Measurements from ENCODE around the gene PHACTR1. TPM values are rescaled to one million over a fixed set of nuclear protein-coding genes. Genes with fewer than 3 reads are reported as not detected.
A peak's percentile ranks its signal among the peaks of the same experiment; 100 is the strongest.

The PHACTR1 gene
- polyA plus RNA-seq, 3 donors = 6.1 to 26.9 (median 7.6) TPM

DNA sequence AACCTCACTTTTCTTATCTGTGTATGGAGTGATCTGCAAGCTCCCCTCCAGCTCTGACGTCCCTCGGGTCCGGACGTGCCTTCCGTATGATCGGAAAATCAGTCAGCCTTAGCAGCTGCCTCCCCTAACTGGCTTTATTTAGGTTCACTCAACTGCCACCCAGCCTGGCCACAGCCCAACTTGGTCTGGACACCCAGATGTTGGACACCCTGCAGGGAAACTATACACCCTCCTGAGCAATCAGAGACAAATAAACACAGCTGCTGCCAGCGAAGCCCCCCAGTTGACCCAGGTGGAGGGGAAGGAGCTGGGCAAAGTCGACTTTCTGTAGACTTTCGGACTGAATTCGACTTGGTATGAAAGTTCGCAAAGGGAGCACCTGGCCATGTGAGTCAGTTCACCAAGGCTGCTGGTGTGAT, 582.8 kb downstream of the PHACTR1 start:
- no peak for DNase-seq
- Histone ChIP-seq H3K4me1 (ENCODE audit: control insufficient read depth in 1 of 2, insufficient read depth in 2 of 2, low read length in 2 of 2) (peaks cover 31 to 35% of the 10 kb centered on the region in 2 donors), H4K20me1 (ENCODE audit: insufficient read depth, low read length) (no peaks in the 10 kb centered on the region), H3K4me3 (replicated peaks in 1 of 3; ENCODE audit: low read depth in 2 of 3, low read length in 3 of 3) (no peak overlapping the region), H3K27ac (ENCODE audit: low read depth in 1 of 2, low read length in 2 of 2) (no peak overlapping the region), H3K9ac (ENCODE audit: insufficient read depth, low read length, poor library complexity, severe bottlenecking) (no peak overlapping the region), H3K4me2 (replicated peaks; ENCODE audit: extremely low read depth, low read length, poor library complexity, severe bottlenecking) (no peak overlapping the region), H3K9me3 (replicated peaks in 1 of 2; ENCODE audit: control insufficient read depth in 1 of 2, insufficient read depth in 1 of 2, low read length in 2 of 2) (no peaks in the 10 kb centered on the region), H3K27me3 (ENCODE audit: control insufficient read depth in 2 of 2, insufficient read depth in 2 of 2, low read length in 2 of 2) (no peaks in the 10 kb centered on the region), H3K36me3 (replicated peaks in 1 of 2; ENCODE audit: control insufficient read depth in 1 of 2, insufficient read depth in 2 of 2, low read length in 2 of 2) (peaks cover 7 to 47% of the 10 kb centered on the region in 2 donors), H3K79me2 (ENCODE audit: insufficient read depth, low read length) (no peaks in the 10 kb centered on the region), H2AFZ (ENCODE audit: insufficient read depth, low read depth, low read length, poor library complexity, severe bottlenecking) (no peak overlapping the region)
- TF ChIP-seq, protein P1, sequence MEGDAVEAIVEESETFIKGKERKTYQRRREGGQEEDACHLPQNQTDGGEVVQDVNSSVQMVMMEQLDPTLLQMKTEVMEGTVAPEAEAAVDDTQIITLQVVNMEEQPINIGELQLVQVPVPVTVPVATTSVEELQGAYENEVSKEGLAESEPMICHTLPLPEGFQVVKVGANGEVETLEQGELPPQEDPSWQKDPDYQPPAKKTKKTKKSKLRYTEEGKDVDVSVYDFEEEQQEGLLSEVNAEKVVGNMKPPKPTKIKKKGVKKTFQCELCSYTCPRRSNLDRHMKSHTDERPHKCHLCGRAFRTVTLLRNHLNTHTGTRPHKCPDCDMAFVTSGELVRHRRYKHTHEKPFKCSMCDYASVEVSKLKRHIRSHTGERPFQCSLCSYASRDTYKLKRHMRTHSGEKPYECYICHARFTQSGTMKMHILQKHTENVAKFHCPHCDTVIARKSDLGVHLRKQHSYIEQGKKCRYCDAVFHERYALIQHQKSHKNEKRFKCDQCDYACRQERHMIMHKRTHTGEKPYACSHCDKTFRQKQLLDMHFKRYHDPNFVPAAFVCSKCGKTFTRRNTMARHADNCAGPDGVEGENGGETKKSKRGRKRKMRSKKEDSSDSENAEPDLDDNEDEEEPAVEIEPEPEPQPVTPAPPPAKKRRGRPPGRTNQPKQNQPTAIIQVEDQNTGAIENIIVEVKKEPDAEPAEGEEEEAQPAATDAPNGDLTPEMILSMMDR (IDR thresholded peaks at IDR 0.05) = no peak
- peaks cover 60 to 69% of the 10 kb centered on the region in 2 donors for H3K36me3 Mint-ChIP-seq
- peaks cover 39% of the 10 kb centered on the region for H3K4me1 Mint-ChIP-seq
- no peaks in the 10 kb centered on the region for H3K9me3 Mint-ChIP-seq
- H3K27me3 Mint-ChIP-seq (ENCODE audit: low read depth in 3 of 3) = peaks cover 0 to 5% (median 0%) of the 10 kb centered on the region in 3 donors
- intact Hi-C loops (cut with micrococcal nuclease) = no loop called here
- peak overlapping the region in 2 of 7 donors; percentile 38 to 65 for H3K27ac Mint-ChIP-seq
- no peak overlapping the region for H3K4me3 Mint-ChIP-seq
- 96% methylated on average over 9 of the region's 11 CpGs for WGBS (ENCODE audit: insufficient coverage)

DNA sequence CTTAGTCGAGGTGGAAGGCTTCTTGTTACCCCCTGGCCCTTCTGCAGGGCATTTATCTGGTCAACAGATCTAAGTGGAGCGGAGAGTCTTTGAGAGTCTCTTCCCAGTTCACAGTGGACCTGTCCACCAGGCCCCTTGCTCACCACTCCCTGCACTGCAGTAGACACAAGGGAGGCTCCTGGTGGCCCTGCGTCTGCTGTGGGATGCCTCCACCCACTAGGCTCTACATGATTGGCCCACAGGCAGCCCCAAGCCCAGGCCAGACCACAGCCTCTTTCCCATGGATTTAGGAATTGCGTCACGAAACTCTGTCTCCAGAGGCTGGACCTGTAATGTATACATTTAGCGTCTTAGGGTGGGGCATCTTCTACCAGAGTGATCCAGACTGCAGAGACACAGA, 583.4 kb downstream of the PHACTR1 start:
- H3K9ac ChIP-seq (ENCODE audit: insufficient read depth, low read length, poor library complexity, severe bottlenecking) = no peak overlapping the region

More for the DNA sequence above, 583.4 kb downstream of the PHACTR1 start:
- Mint-ChIP-seq H3K36me3 (peaks cover 61 to 69% of the 10 kb centered on the region in 2 donors), H3K27me3 (ENCODE audit: low read depth in 3 of 3) (peaks cover 0 to 5% (median 0%) of the 10 kb centered on the region in 3 donors), H3K4me1 (peaks cover 37% of the 10 kb centered on the region), H3K9me3 (no peaks in the 10 kb centered on the region), H3K4me3 (no peak overlapping the region), H3K27ac (peak overlapping the region in 4 of 7 donors; percentile 56 to 97 (median 70))
- H3K9me3 ChIP-seq (replicated peaks in 1 of 2; ENCODE audit: control insufficient read depth in 1 of 2, insufficient read depth in 1 of 2, low read length in 2 of 2) = no peaks in the 10 kb centered on the region
- H3K4me3 ChIP-seq (replicated peaks in 1 of 3; ENCODE audit: low read depth in 2 of 3, low read length in 3 of 3) = no peak overlapping the region
- no peaks in the 10 kb centered on the region for H3K79me2 ChIP-seq (ENCODE audit: insufficient read depth, low read length)
- H3K27me3 ChIP-seq (ENCODE audit: control insufficient read depth in 2 of 2, insufficient read depth in 2 of 2, low read length in 2 of 2) = no peaks in the 10 kb centered on the region
- peaks cover 8 to 47% of the 10 kb centered on the region in 2 donors for H3K36me3 ChIP-seq (replicated peaks in 1 of 2; ENCODE audit: control insufficient read depth in 1 of 2, insufficient read depth in 2 of 2, low read length in 2 of 2)
- intact Hi-C loops (cut with micrococcal nuclease) = loop anchor here (5.0 to 10.0 kb wide), 2 partner anchors 38 to 1985 kb away; no protein-coding TSS in a partner anchor
- WGBS (ENCODE audit: insufficient coverage) = 90% methylated on average over 5 of the region's 6 CpGs
- H4K20me1 ChIP-seq (ENCODE audit: insufficient read depth, low read length) = no peaks in the 10 kb centered on the region
- H3K4me1 ChIP-seq (ENCODE audit: control insufficient read depth in 1 of 2, insufficient read depth in 2 of 2, low read length in 2 of 2) = peaks cover 30 to 32% of the 10 kb centered on the region in 2 donors
- H2AFZ ChIP-seq (ENCODE audit: insufficient read depth, low read depth, low read length, poor library complexity, severe bottlenecking) = no peak overlapping the region
- TF ChIP-seq, protein P1 (IDR thresholded peaks at IDR 0.05) = no peak
- H3K4me2 ChIP-seq (replicated peaks; ENCODE audit: extremely low read depth, low read length, poor library complexity, severe bottlenecking) = no peak overlapping the region
- no peak overlapping the region for H3K27ac ChIP-seq (ENCODE audit: low read depth in 1 of 2, low read length in 2 of 2)
- no peak for DNase-seq

All from CD14-positive monocyte (primary cell).